Mesenchymal stem cell (in vitro differentiated cells and primary cell): ENCODE data around the gene VENTX.

Source experiments
- DNase-seq: peaks from one replicate; pipeline ENCODE4 v3.0.0-alpha.2; 2013
- H2AFZ ChIP-seq: one replicate; pipeline ENCODE4 v1.6.1; 2013; ENCODE audit warnings: low read depth, mild to moderate bottlenecking, control low read depth, inconsistent platforms, low read length, moderate library complexity
- H2AK5ac ChIP-seq: 2 replicates; pipeline ENCODE4 v1.6.1; 2013; ENCODE audit warnings: low read length, moderate library complexity, mild to moderate bottlenecking, inconsistent platforms; ENCODE audit not compliant: severe bottlenecking
- H2BK120ac ChIP-seq: one replicate; pipeline ENCODE4 v1.6.1; 2013; ENCODE audit warnings: low read depth, mild to moderate bottlenecking, inconsistent platforms, low read length, moderate library complexity
- H2BK12ac ChIP-seq, 2 experiments: one replicate each; pipeline ENCODE4 v1.6.1; 2013; ENCODE audit warnings: inconsistent platforms in 2 of 2, low read length in 2 of 2, mild to moderate bottlenecking in 2 of 2, moderate library complexity in 2 of 2, control low read depth in 1 of 2
- H2BK15ac ChIP-seq: one replicate; pipeline ENCODE4 v1.6.1; 2013; ENCODE audit warnings: mild to moderate bottlenecking, low read depth, inconsistent platforms; ENCODE audit not compliant: poor library complexity, severe bottlenecking
- H2BK5ac ChIP-seq: 2 replicates; pipeline ENCODE4 v1.6.1; 2013; ENCODE audit warnings: low read depth, mild to moderate bottlenecking, low read length, control low read depth, inconsistent platforms; ENCODE audit not compliant: poor library complexity, severe bottlenecking
- H3K14ac ChIP-seq, 2 experiments: one replicate each; pipeline ENCODE4 v1.6.1; 2013; ENCODE audit warnings: inconsistent platforms in 2 of 2, low read length in 2 of 2, control low read depth in 1 of 2, mild to moderate bottlenecking in 1 of 2, moderate library complexity in 1 of 2
- H3K18ac ChIP-seq, 2 experiments: one replicate each; pipeline ENCODE4 v1.6.1; 2013; ENCODE audit warnings: inconsistent platforms in 2 of 2, low read length in 2 of 2, control low read depth in 1 of 2, low read depth in 1 of 2, mild to moderate bottlenecking in 1 of 2
- H3K23ac ChIP-seq, 2 experiments: one replicate each; pipeline ENCODE4 v1.6.1; 2013; ENCODE audit warnings: inconsistent platforms in 2 of 2, low read length in 2 of 2, mild to moderate bottlenecking in 2 of 2, moderate library complexity in 2 of 2, control low read depth in 1 of 2
- H3K27ac ChIP-seq: 2 replicates; pipeline ENCODE4 v1.5.1; 2013; ENCODE audit warnings: mild to moderate bottlenecking, moderate library complexity, low read length, control low read depth, inconsistent platforms; ENCODE audit not compliant: poor library complexity, severe bottlenecking
- H3K27me3 ChIP-seq, 2 experiments: 2 replicates each; pipeline versions ENCODE4 v1.6.1 to v1.7.0; 2013; ENCODE audit warnings: low read length in 2 of 2, mild to moderate bottlenecking in 2 of 2, moderate library complexity in 2 of 2, control low read depth in 1 of 2, inconsistent platforms in 1 of 2; ENCODE audit not compliant: control insufficient read depth in 1 of 2, insufficient read depth in 1 of 2
- H3K36me3 ChIP-seq, 2 experiments: 2 replicates each; pipeline versions ENCODE4 v1.6.1 to v1.7.0; 2013; ENCODE audit warnings: low read length in 2 of 2, control low read depth in 1 of 2, inconsistent platforms in 1 of 2, low read depth in 1 of 2, mild to moderate bottlenecking in 1 of 2; ENCODE audit not compliant: insufficient read depth in 2 of 2, control insufficient read depth in 1 of 2
- H3K4ac ChIP-seq, 2 experiments: one replicate each; pipeline ENCODE4 v1.6.1; 2013; ENCODE audit warnings: inconsistent platforms in 2 of 2, low read length in 2 of 2, mild to moderate bottlenecking in 2 of 2, moderate library complexity in 2 of 2, control low read depth in 1 of 2, low read depth in 1 of 2
- H3K4me1 ChIP-seq: 2 replicates; pipeline ENCODE4 v1.6.1; 2013; ENCODE audit warnings: low read depth, low read length, control low read depth; ENCODE audit not compliant: control insufficient read depth, insufficient read depth
- H3K4me2 ChIP-seq: 2 replicates; pipeline ENCODE4 v1.6.1; 2013; ENCODE audit warnings: low read length, mild to moderate bottlenecking, inconsistent platforms; ENCODE audit not compliant: poor library complexity, severe bottlenecking
- H3K4me3 ChIP-seq, 2 experiments: 2 replicates each; pipeline versions ENCODE4 v1.5.1 to v1.7.0; 2013; ENCODE audit warnings: low read length in 2 of 2, mild to moderate bottlenecking in 2 of 2, control low read depth in 1 of 2, low read depth in 1 of 2; ENCODE audit not compliant: insufficient read depth in 1 of 2
- H3K79me1 ChIP-seq: replicated peaks from 2 replicates; pipeline ENCODE4 v1.6.1; 2013; ENCODE audit warnings: mild to moderate bottlenecking, control low read depth, low read length, inconsistent platforms; ENCODE audit not compliant: poor library complexity, severe bottlenecking
- H3K9ac ChIP-seq: 2 replicates; pipeline ENCODE4 v1.7.0; 2013; ENCODE audit warnings: mild to moderate bottlenecking, low read length, moderate library complexity
- H3K9me3 ChIP-seq: 2 replicates; pipeline ENCODE4 v1.7.0; 2013; ENCODE audit warnings: mild to moderate bottlenecking, low read length; ENCODE audit not compliant: control insufficient read depth
- H4K8ac ChIP-seq: one replicate; pipeline ENCODE4 v1.6.1; 2013; ENCODE audit warnings: inconsistent platforms, mild to moderate bottlenecking, low read length, moderate library complexity
- H4K91ac ChIP-seq: one replicate; pipeline ENCODE4 v1.6.1; 2013; ENCODE audit warnings: mild to moderate bottlenecking, low read length, inconsistent platforms
- WGBS: methylation state at CpG from one replicate; pipeline ENCODE4 v1.1.7; 2013; ENCODE audit warnings: mixed read lengths; 5-methylcytosine and 5-hydroxymethylcytosine counted together

The VENTX gene

GRCh38 chr10:133209117-133209516 is 28.5 kb upstream of the VENTX start:
- H3K9me3 ChIP-seq, result no peaks in the 10 kb centered on the region
- peaks cover 3% of the 10 kb centered on the region for H3K4me1 ChIP-seq
- no peak overlapping the region for H4K8ac ChIP-seq
- H3K27ac ChIP-seq, result no peak overlapping the region
- H2BK12ac ChIP-seq, result no peak overlapping the region
- no peak overlapping the region for H3K4me2 ChIP-seq
- H2BK15ac ChIP-seq, result no peak overlapping the region
- H3K4me3 ChIP-seq, result no peak overlapping the region
- H3K36me3 ChIP-seq, result no peaks in the 10 kb centered on the region
- no peak for DNase-seq
- no peak overlapping the region for H3K23ac ChIP-seq
- H3K27me3 ChIP-seq, result peaks cover 0 to 12% of the 10 kb centered on the region in 2 experiments
- H2AK5ac ChIP-seq, result no peak overlapping the region
- no peak overlapping the region for H3K14ac ChIP-seq
- no peak overlapping the region for H3K18ac ChIP-seq
- WGBS, result 96% methylated on average over 14 of the region's 14 CpGs
- H3K9ac ChIP-seq, result no peak overlapping the region
- no peak overlapping the region for H2AFZ ChIP-seq
- no peak overlapping the region for H3K4ac ChIP-seq
- no peak overlapping the region for H2BK5ac ChIP-seq
- no peaks in the 10 kb centered on the region for H3K79me1 ChIP-seq
- H2BK120ac ChIP-seq, result no peak overlapping the region
- H4K91ac ChIP-seq, result no peak overlapping the region

GRCh38 chr10:133209641-133210040 is 28.0 kb upstream of the VENTX start:
- peaks cover 3% of the 10 kb centered on the region for H3K4me1 ChIP-seq
- no peak overlapping the region for H3K14ac ChIP-seq
- no peak overlapping the region for H4K8ac ChIP-seq
- DNase-seq, result no peak
- no peak overlapping the region for H3K4me3 ChIP-seq
- H3K9ac ChIP-seq, result no peak overlapping the region
- peaks cover 0 to 12% of the 10 kb centered on the region in 2 experiments for H3K27me3 ChIP-seq
- H3K9me3 ChIP-seq, result no peaks in the 10 kb centered on the region
- 87% methylated on average over 20 of the region's 20 CpGs for WGBS
- H3K4ac ChIP-seq, result no peak overlapping the region
- H2BK5ac ChIP-seq, result no peak overlapping the region
- H2AFZ ChIP-seq, result no peak overlapping the region
- H3K4me2 ChIP-seq, result no peak overlapping the region
- H2BK15ac ChIP-seq, result no peak overlapping the region
- no peak overlapping the region for H4K91ac ChIP-seq
- no peak overlapping the region for H2BK12ac ChIP-seq
- no peak overlapping the region for H3K18ac ChIP-seq
- H3K23ac ChIP-seq, result no peak overlapping the region
- H3K27ac ChIP-seq, result no peak overlapping the region
- no peak overlapping the region for H2BK120ac ChIP-seq
- H2AK5ac ChIP-seq, result no peak overlapping the region
- H3K36me3 ChIP-seq, result no peaks in the 10 kb centered on the region
- no peaks in the 10 kb centered on the region for H3K79me1 ChIP-seq

- H3K23ac ChIP-seq, result no peak overlapping the region
- H2AFZ ChIP-seq, result no peak overlapping the region
- no peak overlapping the region for H3K9ac ChIP-seq
- no peak overlapping the region for H3K27ac ChIP-seq
- H3K9me3 ChIP-seq, result no peaks in the 10 kb centered on the region
- H3K18ac ChIP-seq, result no peak overlapping the region
- H4K8ac ChIP-seq, result no peak overlapping the region
- no peak overlapping the region for H3K14ac ChIP-seq
- H2BK15ac ChIP-seq, result no peak overlapping the region
- no peaks in the 10 kb centered on the region for H3K79me1 ChIP-seq
- H3K4me1 ChIP-seq, result peaks cover 3% of the 10 kb centered on the region
- no peak overlapping the region for H3K4me3 ChIP-seq
- H2BK120ac ChIP-seq, result no peak overlapping the region
- H2AK5ac ChIP-seq, result no peak overlapping the region
- WGBS, result 88% methylated on average over 24 of the region's 27 CpGs
- DNase-seq, result no peak
- no peak overlapping the region for H2BK12ac ChIP-seq
- H3K4me2 ChIP-seq, result no peak overlapping the region
- no peaks in the 10 kb centered on the region for H3K36me3 ChIP-seq
- H3K27me3 ChIP-seq, result peaks cover 0 to 12% of the 10 kb centered on the region in 2 experiments
- H4K91ac ChIP-seq, result no peak overlapping the region
- H3K4ac ChIP-seq, result no peak overlapping the region
- no peak overlapping the region for H2BK5ac ChIP-seq
Measured at GRCh38 chr10:133210398-133211140, 27.1 kb upstream of the VENTX start.

- Histone ChIP-seq H2BK120ac (no peak overlapping the region), H3K4me2 (no peak overlapping the region), H3K27me3 (peaks cover 0 to 18% of the 10 kb centered on the region in 2 experiments), H3K4me3 (no peak overlapping the region), H2BK15ac (no peak overlapping the region), H2AK5ac (no peak overlapping the region), H4K8ac (no peak overlapping the region), H3K18ac (no peak overlapping the region), H3K79me1 (no peaks in the 10 kb centered on the region), H3K23ac (no peak overlapping the region), H2AFZ (no peak overlapping the region), H3K9me3 (no peaks in the 10 kb centered on the region), H2BK12ac (no peak overlapping the region), H3K4me1 (peaks cover 3% of the 10 kb centered on the region), H3K27ac (no peak overlapping the region), H3K36me3 (no peaks in the 10 kb centered on the region), H4K91ac (no peak overlapping the region), H3K14ac (no peak overlapping the region), H2BK5ac (no peak overlapping the region), H3K9ac (no peak overlapping the region), H3K4ac (no peak overlapping the region)
- WGBS, result 90% methylated on average over 25 of the region's 25 CpGs
- no peak for DNase-seq
Measured at GRCh38 chr10:133211141-133211830, 26.4 kb upstream of the VENTX start.
